Natural killer cell (primary cell): ENCODE measurements around the gene GON7. TPM values are rescaled to one million over a fixed set of nuclear protein-coding genes. Genes with fewer than 3 reads are reported as not detected.
A peak's percentile ranks its signal among the peaks of the same experiment; 100 is the strongest.

Experiments
- ATAC-seq, 3 donors: fragments of 150-1000 bp in 2 of 3; fragments of 200-7000 bp in 1 of 3; cut with Tn5 transposase; 1 replicate in 1 of 3; 2 replicates in 2 of 3; pipeline ENCODE4 v1.10.0; 2021; ENCODE audit warnings: mild to moderate bottlenecking in 2 of 3, moderate library complexity in 2 of 3
- DNase-seq, 2 donors: peaks; one replicate each; pipeline versions ENCODE4 v3.0.0 to v3.0.0-alpha.2; 2013 to 2021; ENCODE audit warnings: mixed read lengths in 1 of 2
- H3K27ac ChIP-seq: one replicate; pipeline ENCODE4 v1.5.1; 2013; ENCODE audit warnings: mild to moderate bottlenecking, low read length
- H3K27me3 ChIP-seq: one replicate; pipeline ENCODE4 v1.6.1; 2013; ENCODE audit warnings: low read length; ENCODE audit not compliant: control insufficient read depth, insufficient read depth
- H3K36me3 ChIP-seq: one replicate; pipeline ENCODE4 v1.6.1; 2013; ENCODE audit warnings: low read length; ENCODE audit not compliant: control insufficient read depth, insufficient read depth
- H3K4me1 ChIP-seq: one replicate; pipeline ENCODE4 v1.6.1; 2013; ENCODE audit warnings: low read length; ENCODE audit not compliant: control insufficient read depth, insufficient read depth
- H3K4me3 ChIP-seq: one replicate; pipeline ENCODE4 v1.5.1; 2013; ENCODE audit warnings: low read length
- H3K9me3 ChIP-seq: one replicate; pipeline ENCODE4 v1.6.1; 2013; ENCODE audit warnings: low read length; ENCODE audit not compliant: control insufficient read depth, insufficient read depth
- H3K27ac Mint-ChIP-seq, 2 donors: one replicate each; pipeline ENCODE4 v1.8.0; 2022; ENCODE audit warnings: mild to moderate bottlenecking in 2 of 2, mixed read lengths in 2 of 2, moderate library complexity in 1 of 2
- H3K27me3 Mint-ChIP-seq, 2 donors: one replicate each; pipeline ENCODE4 v1.8.0; 2022; ENCODE audit warnings: low read depth in 2 of 2, mixed read lengths in 2 of 2
- H3K36me3 Mint-ChIP-seq: one replicate; pipeline ENCODE4 v1.8.0; 2022; ENCODE audit warnings: mixed read lengths
- H3K4me1 Mint-ChIP-seq, 2 donors: one replicate each; pipeline ENCODE4 v1.8.0; 2022; ENCODE audit warnings: mixed read lengths in 2 of 2
- H3K4me3 Mint-ChIP-seq: one replicate; pipeline ENCODE4 v1.8.0; 2022; ENCODE audit warnings: mild to moderate bottlenecking, moderate library complexity, mixed read lengths
- H3K9me3 Mint-ChIP-seq, 2 donors: one replicate each; pipeline ENCODE4 v1.8.0; 2022; ENCODE audit warnings: mixed read lengths in 2 of 2
- WGBS: methylation state at CpG from one replicate; pipeline ENCODE4 v1.1.7; 2013; ENCODE audit warnings: missing lambda C conversion rate; ENCODE audit not compliant: insufficient coverage; 5-methylcytosine and 5-hydroxymethylcytosine counted together
- intact Hi-C: fragments of 100-400 bp; cut with micrococcal nuclease; formaldehyde crosslinking; loops from one replicate; pipeline ENCODE4 v1.14.2; 2022
- total RNA-seq, 4 donors: library from RNA; stranded (reverse); fragments of 120-200 nt in 1 of 4; gene quantifications; one replicate each; pipeline versions ENCODE4 v1.2.3 to v1.2.4, GENCODE V29; 2013 to 2022
- TF ChIP-seq, protein P1 (sequence below): fragments of 200-600 bp; IDR thresholded peaks from one replicate; pipeline ENCODE4 v1.8.0; 2022; ENCODE audit warnings: antibody characterized with exemption

GON7 gene
- total RNA-seq, 3 donors from 2014 or later (not counting 1 experiment from before 2014, with no cell fraction given): 3.2 to 6.6 (median 5.2) TPM

- intact Hi-C loops: loop anchor here (1.0 to 10.0 kb wide), 3 partner anchors 22 to 148 kb away; partner anchors contain the start of genes BTBD7, GON7, ITPK1 and UBR7
- Mint-ChIP-seq H3K27me3 (no peaks in the 10 kb centered on the region), H3K4me3 (peak overlapping the region; percentile 94), H3K9me3 (no peaks in the 10 kb centered on the region), H3K36me3 (no peaks in the 10 kb centered on the region), H3K4me1 (peaks cover 28 to 33% of the 10 kb centered on the region in 2 donors), H3K27ac (peak overlapping the region; percentile 91 to 94)
- Histone ChIP-seq H3K9me3 (no peaks in the 10 kb centered on the region), H3K4me3 (peak overlapping the region; percentile 66), H3K4me1 (peaks cover 23% of the 10 kb centered on the region), H3K36me3 (peaks cover 13% of the 10 kb centered on the region), H3K27ac (peak overlapping the region; percentile 86), H3K27me3 (no peaks in the 10 kb centered on the region)
- WGBS: under 1% methylated on average over 9 of the region's 10 CpGs
- TF ChIP-seq, protein P1, sequence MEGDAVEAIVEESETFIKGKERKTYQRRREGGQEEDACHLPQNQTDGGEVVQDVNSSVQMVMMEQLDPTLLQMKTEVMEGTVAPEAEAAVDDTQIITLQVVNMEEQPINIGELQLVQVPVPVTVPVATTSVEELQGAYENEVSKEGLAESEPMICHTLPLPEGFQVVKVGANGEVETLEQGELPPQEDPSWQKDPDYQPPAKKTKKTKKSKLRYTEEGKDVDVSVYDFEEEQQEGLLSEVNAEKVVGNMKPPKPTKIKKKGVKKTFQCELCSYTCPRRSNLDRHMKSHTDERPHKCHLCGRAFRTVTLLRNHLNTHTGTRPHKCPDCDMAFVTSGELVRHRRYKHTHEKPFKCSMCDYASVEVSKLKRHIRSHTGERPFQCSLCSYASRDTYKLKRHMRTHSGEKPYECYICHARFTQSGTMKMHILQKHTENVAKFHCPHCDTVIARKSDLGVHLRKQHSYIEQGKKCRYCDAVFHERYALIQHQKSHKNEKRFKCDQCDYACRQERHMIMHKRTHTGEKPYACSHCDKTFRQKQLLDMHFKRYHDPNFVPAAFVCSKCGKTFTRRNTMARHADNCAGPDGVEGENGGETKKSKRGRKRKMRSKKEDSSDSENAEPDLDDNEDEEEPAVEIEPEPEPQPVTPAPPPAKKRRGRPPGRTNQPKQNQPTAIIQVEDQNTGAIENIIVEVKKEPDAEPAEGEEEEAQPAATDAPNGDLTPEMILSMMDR: no peak
- ATAC-seq (no peak), DNase-seq (no peak)
Measured at GRCh38 chr14:93185349-93185720, 21.5 kb downstream of the GON7 start.

DNA sequence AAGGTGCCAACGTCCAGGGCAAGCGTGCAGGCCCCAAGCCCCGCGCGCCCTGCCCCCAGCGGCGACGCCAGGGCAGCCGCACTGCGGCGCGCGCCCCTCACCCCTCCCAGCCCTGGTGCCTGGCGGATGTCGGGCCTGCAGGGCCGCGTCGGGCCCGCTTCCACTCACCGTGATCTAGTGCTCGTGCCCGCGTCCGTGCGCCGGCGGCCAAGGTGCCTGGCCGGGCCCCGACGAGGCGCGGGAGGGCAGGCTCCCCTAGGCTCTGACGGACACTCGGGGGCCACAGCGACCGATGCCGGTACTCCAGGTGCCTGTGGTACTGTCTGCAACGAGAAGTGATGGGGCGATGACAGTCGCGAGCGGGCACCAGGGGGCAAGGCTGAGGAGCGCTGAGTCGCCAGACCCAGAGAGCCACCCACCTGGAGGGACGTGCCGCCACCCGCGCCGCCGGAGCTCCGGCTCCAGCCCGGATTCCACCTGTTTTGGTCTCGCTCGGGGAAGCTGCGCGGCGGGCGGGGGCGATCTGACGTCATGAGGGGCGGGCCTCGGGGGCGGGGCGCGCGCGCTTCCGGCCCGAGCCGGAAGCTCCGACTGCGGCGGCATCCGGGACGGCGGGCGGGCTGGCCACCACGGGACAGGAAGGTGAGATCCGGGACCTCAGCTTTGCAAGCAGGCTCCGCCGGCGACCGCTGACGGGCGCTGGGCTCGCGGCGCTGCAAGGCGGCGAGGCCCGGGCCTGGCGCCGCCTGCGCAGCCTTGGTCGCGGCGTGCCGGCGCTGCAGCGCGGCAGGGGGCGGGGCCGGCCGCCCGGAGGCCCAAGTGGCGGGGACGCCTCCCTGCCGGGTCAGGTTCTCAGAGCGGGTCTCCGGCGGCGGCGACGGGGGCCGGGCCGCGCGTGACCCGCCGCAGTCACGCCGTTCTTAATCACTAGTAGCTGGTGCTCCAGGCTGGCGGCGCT is 22.2 kb downstream of the GON7 start, which contains the start of the genes LYSET and MOAP1:
Gene LYSET, plus strand, starts transcription at position 927 of the 958 bp plus-strand sequence. CDS start 89 bp downstream, outside the sequence.
Gene MOAP1, minus strand, starts transcription at position 507 of the 958 bp plus-strand sequence. CDS start 655 bp downstream, outside the sequence.
- Histone ChIP-seq H3K27me3 (no peaks in the 10 kb centered on the region), H3K27ac (peak within 1 kb of the TSS; percentile 100), H3K36me3 (peaks cover 13% of the 10 kb centered on the region), H3K4me1 (peaks cover 23% of the 10 kb centered on the region), H3K9me3 (no peaks in the 10 kb centered on the region), H3K4me3 (peak within 1 kb of the TSS; percentile 97)
- Mint-ChIP-seq H3K27me3 (no peaks in the 10 kb centered on the region), H3K4me1 (peaks cover 28 to 33% of the 10 kb centered on the region in 2 donors), H3K4me3 (peak within 1 kb of the TSS; percentile 94), H3K27ac (peak within 1 kb of the TSS; percentile 91 to 94), H3K9me3 (no peaks in the 10 kb centered on the region), H3K36me3 (no peaks in the 10 kb centered on the region)
- intact Hi-C loops: loop anchor here (1.0 to 10.0 kb wide), 3 partner anchors 23 to 149 kb away; partner anchors contain the start of genes BTBD7, GON7, ITPK1 and UBR7
- whole genome bisulfite sequencing: under 1% methylated on average over 124 of the region's 124 CpGs
- DNase-seq: peak; percentile 87 to 96
- ATAC-seq: peak; percentile 80 to 92 (median 89)
- TF ChIP-seq, protein P1: peak; percentile 23

DNA sequence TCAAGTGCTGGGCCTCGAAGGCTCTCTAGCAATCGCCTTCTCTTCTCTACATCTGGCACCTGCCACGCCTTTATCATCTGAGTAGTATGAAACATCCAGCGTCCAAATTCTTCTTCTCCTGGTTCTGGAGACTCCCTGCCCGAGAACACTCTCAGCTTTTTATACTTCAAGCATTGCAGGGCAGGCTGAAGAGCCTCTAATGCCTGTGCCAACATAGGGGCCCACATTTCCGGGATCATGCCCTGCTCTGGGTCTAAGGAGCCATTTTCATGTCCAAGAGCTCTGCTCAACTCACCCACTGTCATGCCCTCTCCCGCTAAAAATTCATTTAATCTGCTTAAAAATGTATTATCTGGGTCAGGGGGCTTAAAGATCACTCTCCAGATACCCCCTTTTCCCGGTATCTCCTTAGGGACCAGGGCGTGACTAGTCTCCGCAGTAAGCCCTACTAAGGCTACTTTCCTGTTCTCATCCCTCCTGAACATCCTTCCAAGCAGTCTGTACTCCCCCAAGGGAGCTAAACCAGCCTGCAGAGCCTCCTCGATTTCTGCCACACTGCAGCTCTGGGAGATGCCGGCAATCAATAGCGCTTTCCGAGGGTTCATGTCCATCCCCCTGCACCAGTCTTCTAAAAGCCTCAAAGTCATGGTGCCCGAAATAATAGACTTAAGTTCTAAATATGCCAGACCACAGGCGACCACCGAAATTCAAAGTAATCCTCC is 23.1 kb downstream of the GON7 start:
- Histone ChIP-seq H3K4me3 (peak overlapping the region; percentile 97), H3K27me3 (no peaks in the 10 kb centered on the region), H3K27ac (peak overlapping the region; percentile 41), H3K4me1 (peaks cover 23% of the 10 kb centered on the region), H3K9me3 (no peaks in the 10 kb centered on the region), H3K36me3 (peaks cover 9% of the 10 kb centered on the region)
- intact Hi-C loops: loop anchor here (10.0 kb wide), 1 partner anchor 69 kb away; the partner anchor contains the start of gene ITPK1
- 55% methylated on average over 17 of the region's 17 CpGs for WGBS
- ATAC-seq (no peak), DNase-seq (peak in 1 of 2 donors; percentile 12)
- Mint-ChIP-seq H3K27me3 (no peaks in the 10 kb centered on the region), H3K4me1 (peaks cover 28 to 33% of the 10 kb centered on the region in 2 donors), H3K27ac (peak overlapping the region; percentile 91 to 94), H3K36me3 (no peaks in the 10 kb centered on the region), H3K4me3 (peak overlapping the region; percentile 87), H3K9me3 (no peaks in the 10 kb centered on the region)
- TF ChIP-seq, protein P1: no peak
